Measurements from ENCODE around the gene SOX12.
A peak's percentile ranks its signal among the peaks of the same experiment; 100 is the strongest.
"Not testable (repeated sequence)": the region's sequence is repeated elsewhere in the genome, so short reads cannot be mapped to it uniquely, and the experiment has no call there.

The SOX12 gene

DNA sequence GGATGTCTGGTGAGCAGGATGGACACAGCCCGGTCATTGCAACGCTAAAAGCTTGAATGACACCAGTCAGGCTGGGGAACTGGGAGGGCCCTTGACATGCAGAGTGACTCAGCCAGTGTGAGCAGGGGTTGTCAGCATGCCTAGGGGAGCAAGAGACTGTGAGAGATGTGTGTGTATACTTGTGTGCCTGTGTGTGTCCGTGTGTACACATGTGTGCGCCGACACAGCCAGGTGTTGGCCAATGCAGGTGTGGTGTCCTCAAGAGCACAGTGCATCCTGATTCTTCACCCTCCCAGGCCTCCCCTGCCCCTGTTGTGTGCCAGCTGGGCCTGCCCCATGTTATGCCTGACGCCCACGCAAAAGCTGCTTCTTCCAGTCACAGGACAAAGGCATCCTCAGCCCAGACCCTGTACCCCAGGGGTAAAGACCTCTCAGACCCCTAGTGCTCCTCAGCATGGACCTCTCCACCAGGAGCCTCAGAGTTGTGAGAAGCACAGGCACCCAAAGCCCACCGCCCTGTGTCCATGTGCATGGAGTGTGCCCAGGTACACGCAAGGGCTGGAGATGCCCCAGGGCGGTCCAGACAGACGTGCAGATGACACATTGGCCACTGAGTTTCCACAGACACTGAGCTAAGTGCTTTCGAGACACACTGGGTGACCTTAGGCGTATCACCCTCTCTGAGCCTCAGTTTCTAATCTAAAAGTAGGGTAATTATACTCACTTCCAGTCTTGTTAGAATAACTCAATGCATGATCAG, 38.1 kb downstream of the SOX12 start:
- DNase-seq = no peak

- no peak for DNase-seq
Observed at GRCh38 chr20:364905-365794, 39.8 kb downstream of the SOX12 start.

- DNase-seq = no peak
Observed at GRCh38 chr20:366041-366718, 40.8 kb downstream of the SOX12 start.

- DNase-seq = no peak
Observed at GRCh38 chr20:366719-367485, 41.5 kb downstream of the SOX12 start.

DNA sequence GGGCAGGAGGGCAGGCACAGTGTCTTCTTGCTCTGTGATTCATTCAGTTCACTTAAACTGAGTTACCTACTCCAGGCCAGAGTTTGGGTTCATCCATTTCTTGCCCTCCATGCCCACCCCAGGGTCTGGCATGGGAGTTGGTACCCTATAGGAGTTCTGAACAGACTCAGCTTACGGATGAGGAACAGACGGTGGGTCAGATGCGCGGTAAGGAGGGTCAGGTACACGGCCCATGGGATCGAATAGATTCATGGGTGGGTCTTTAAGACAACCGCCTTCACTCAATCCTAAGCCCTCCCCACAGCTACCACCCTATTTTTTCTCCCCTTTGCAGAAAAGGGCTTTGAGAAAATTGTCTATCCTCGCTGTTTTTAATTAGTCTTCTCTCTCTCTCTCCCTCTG, 42.1 kb downstream of the SOX12 start:
- DNase-seq = no peak

- DNase-seq = no peak
Observed at GRCh38 chr20:368915-369314, 43.6 kb downstream of the SOX12 start.

DNA sequence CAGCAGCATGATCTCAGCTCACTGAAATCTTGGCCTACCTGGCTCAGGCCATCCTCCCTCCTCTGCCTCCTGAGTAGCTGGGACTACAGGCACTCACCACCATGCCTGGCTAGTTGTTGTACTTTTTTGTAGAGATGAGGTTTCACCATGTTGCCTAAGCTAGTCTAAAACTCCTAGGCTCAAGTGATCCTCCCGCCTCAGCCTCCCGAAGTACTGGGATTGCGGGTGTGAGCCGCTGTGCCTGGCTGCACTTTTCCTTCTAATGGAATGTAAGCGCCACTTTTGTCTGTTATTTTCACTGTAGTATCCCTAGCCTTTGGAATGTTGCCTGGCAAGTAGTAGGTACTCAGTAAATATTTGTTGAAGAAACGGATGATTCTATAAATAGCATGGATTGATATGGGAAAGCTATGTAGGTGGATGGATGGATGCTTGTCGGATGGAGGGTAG, 44.8 kb downstream of the SOX12 start:
- DNase-seq = no peak

GRCh38 chr20:370977-371754, 45.8 kb downstream of the SOX12 start:
- no peak for DNase-seq

- peak; percentile 5 for DNase-seq
Observed at GRCh38 chr20:371755-372542, 46.6 kb downstream of the SOX12 start.

GRCh38 chr20:372543-373082, 47.3 kb downstream of the SOX12 start:
- DNase-seq = not testable (repeated sequence)

DNA sequence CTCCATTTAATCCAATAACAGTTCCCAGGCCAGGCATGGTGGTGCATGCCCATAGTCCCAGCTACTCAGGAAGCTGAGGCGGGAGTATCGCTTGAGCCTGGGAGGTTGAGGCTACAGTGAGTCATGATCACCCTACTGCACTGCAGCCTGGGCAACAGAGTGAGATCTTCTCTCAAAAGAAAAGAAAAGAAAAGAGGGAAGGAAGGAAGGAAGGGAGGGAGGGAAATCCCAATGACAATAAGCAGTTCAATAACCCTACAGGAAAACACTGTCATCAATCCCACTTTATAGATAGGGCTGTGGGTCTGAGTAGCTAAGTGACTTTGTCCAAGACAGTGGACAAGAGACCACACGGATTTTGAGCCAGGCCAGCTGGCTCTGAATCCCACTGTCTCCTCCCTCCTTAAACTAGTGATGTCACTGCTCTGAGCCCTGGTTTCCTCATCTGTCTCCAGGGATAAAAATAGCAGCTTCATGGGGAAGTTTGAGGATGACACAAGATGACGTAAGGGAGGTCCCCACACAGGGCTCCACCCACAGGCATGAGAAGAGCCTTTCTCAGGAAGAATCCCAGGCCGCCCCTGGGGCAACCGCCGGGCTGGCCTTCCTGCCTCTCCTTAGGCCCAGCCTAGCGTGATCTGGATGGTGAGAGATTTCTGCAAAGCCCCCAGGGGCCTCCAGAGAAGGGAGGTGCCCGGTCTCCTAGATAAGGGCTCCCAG, 48.0 kb downstream of the SOX12 start:
- no peak for DNase-seq

DNA sequence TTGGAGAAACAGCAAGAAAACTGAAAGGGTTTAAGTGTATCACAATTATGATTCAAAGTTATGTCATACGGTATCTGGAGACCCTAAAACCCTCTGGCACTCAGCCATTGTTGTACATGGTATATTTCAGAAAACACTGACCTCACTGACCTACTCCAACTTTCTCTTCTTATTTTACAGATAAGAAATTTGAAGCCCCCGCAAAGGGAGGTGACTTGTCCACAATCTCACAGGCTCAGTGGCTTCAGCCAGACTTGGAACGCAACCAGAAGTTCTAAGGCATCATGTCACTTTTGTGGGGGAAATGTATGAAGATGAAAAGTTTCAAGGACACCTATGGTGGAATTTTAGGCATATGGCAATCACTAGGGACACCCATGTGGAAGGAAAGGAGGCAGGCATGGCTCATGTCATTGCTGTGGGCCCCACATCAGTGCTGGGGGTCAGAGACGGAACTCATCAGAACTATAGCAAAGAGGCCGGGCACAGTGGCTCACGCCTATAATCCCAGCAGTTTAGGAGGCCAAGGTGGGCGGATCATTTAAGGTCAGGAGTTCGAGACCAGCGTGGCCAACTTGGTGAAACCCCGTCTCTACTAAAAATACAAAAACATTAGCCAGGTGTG, 50.0 kb downstream of the SOX12 start:
- DNase-seq = no peak

DNA sequence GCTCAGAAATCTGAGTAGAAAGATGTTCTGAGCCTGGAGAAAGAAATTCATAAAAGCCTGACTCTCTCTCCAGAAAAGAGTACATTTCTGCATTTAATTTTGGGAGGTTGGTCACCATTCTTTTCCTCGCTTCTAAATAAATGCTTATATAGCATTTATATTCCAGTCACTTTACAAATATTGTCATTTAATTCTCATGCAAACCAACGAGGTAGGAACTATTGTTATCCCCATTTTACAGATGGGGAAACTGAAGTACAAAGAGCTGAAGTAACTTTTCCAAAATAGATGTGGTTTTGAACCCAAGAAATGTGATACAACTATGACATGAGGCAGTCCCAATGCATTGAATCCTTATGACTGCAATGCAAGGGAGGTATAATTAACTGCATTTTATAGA, 50.7 kb downstream of the SOX12 start:
- DNase-seq = no peak

DNA sequence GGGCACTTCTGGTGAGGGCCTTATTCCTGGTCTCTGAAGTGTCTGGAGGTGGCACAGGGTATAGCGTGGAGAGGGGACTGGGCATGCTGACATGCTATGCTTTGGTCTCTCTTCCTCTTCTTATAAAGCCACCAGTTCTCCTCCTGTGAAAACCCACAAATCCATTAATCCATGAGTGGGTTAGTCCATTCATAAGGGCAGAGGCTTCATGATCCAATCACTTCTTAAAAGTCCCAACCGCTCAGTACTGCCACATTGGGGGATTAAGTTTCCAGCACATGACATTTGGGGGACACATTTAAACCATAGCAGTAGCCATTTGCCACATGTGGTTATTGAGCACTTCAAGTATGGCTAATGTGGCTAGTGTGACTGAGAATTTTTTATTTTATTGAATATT, 51.4 kb downstream of the SOX12 start:
- no peak for DNase-seq

DNA sequence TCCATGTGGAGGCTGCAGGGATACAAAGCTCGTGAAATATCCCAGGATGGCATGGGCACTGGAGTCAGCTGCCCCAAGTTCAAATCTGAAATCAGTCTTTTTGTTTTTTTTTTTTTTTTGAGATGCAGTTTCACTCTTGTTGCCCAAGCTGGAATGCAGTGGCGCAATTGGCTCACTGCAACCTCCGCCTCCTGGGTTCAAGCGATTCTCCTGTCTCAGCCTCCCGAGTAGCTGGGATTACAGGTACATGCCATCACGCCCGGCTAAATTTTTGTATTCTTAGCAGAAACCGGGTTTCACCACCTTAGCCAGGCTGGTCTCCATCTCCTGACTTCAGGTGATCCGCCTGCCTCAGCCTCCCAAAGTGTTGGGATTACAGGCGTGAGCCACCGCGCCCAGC, 52.2 kb downstream of the SOX12 start:
- DNase-seq = not testable (repeated sequence)

- DNase-seq = peak; percentile 7
Observed at GRCh38 chr20:378961-379336, 53.6 kb downstream of the SOX12 start.

All from NCI-H2107 (cell line).